ENCODE data around the gene SERPINA1. TPM values are rescaled to one million over a fixed set of nuclear protein-coding genes. Genes with fewer than 3 reads are reported as not detected.

The SERPINA1 gene
- total and polyA plus RNA-seq, 2 experiments from 2014 or later, result 0.16 to 0.65 TPM

- no peaks in the 10 kb centered on the region for H3K9me3 ChIP-seq (ENCODE audit: low read depth)
- in situ Hi-C loops (cut with MboI), result no loop called here
- no peak for TF ChIP-seq EZH2 (IDR thresholded peaks at IDR 0.05; ENCODE audit: insufficient read depth, poor library complexity, severe bottlenecking)
- TF ChIP-seq EZH2phosphoT487 (IDR thresholded peaks at IDR 0.05; ENCODE audit: insufficient read depth, low read depth), result no peak
- no peak overlapping the region for H3K9ac ChIP-seq
- H3K27me3 ChIP-seq (replicated peaks; ENCODE audit: insufficient read depth), result no peaks in the 10 kb centered on the region
- no peaks in the 10 kb centered on the region for H3F3A ChIP-seq (ENCODE audit: insufficient read depth)
- H3K4me2 ChIP-seq (ENCODE audit: unreplicated experiment), result no peak overlapping the region
- no peaks in the 10 kb centered on the region for H3K36me3 ChIP-seq (ENCODE audit: low read depth)
- H3K27ac ChIP-seq, result no peak overlapping the region
- no peak for DNase-seq
- H3K9me2 ChIP-seq (ENCODE audit: insufficient read depth), result no peaks in the 10 kb centered on the region
- H2AFZ ChIP-seq, result no peak overlapping the region
- 29 to 30% methylated on average over 4 of the region's 4 CpGs for WGBS, 2 experiments (ENCODE audit: low coverage in 1 of 2, low lambda C conversion rate in 2 of 2, missing lambda C conversion rate in 2 of 2)
- H3K4me3 ChIP-seq, result no peak overlapping the region
- no peaks in the 10 kb centered on the region for H4K20me1 ChIP-seq (ENCODE audit: insufficient read depth)
- no peaks in the 10 kb centered on the region for H3K4me1 ChIP-seq (ENCODE audit: insufficient read depth)
- H3K79me2 ChIP-seq (ENCODE audit: insufficient read depth), result no peaks in the 10 kb centered on the region
These were observed 53.5 kb downstream of the SERPINA1 start for GRCh38 chr14:94334872-94335271.

- H3K79me2 ChIP-seq (ENCODE audit: insufficient read depth), result no peaks in the 10 kb centered on the region
- H2AFZ ChIP-seq, result no peak overlapping the region
- no peak overlapping the region for H3K27ac ChIP-seq
- no peak for DNase-seq
- no peaks in the 10 kb centered on the region for H3K9me3 ChIP-seq (ENCODE audit: low read depth)
- in situ Hi-C loops (cut with MboI), result no loop called here
- no peaks in the 10 kb centered on the region for H3K9me2 ChIP-seq (ENCODE audit: insufficient read depth)
- no peak overlapping the region for H3K4me3 ChIP-seq
- no peaks in the 10 kb centered on the region for H3K4me1 ChIP-seq (ENCODE audit: insufficient read depth)
- no peaks in the 10 kb centered on the region for H3K27me3 ChIP-seq (replicated peaks; ENCODE audit: insufficient read depth)
- TF ChIP-seq EZH2phosphoT487 (IDR thresholded peaks at IDR 0.05; ENCODE audit: insufficient read depth, low read depth) (no peak), EZH2 (IDR thresholded peaks at IDR 0.05; ENCODE audit: insufficient read depth, poor library complexity, severe bottlenecking) (no peak)
- no peaks in the 10 kb centered on the region for H3K36me3 ChIP-seq (ENCODE audit: low read depth)
- no peaks in the 10 kb centered on the region for H4K20me1 ChIP-seq (ENCODE audit: insufficient read depth)
- no peak overlapping the region for H3K9ac ChIP-seq
- no peaks in the 10 kb centered on the region for H3F3A ChIP-seq (ENCODE audit: insufficient read depth)
- no peak overlapping the region for H3K4me2 ChIP-seq (ENCODE audit: unreplicated experiment)
These were observed 55.8 kb downstream of the SERPINA1 start for GRCh38 chr14:94332587-94332986.

- H3K9me2 ChIP-seq (ENCODE audit: insufficient read depth), result no peaks in the 10 kb centered on the region
- no peaks in the 10 kb centered on the region for H3K36me3 ChIP-seq (ENCODE audit: low read depth)
- no peaks in the 10 kb centered on the region for H3K79me2 ChIP-seq (ENCODE audit: insufficient read depth)
- no peak for TF ChIP-seq EZH2 (IDR thresholded peaks at IDR 0.05; ENCODE audit: insufficient read depth, poor library complexity, severe bottlenecking)
- no peak for TF ChIP-seq EZH2phosphoT487 (IDR thresholded peaks at IDR 0.05; ENCODE audit: insufficient read depth, low read depth)
- no peaks in the 10 kb centered on the region for H3K9me3 ChIP-seq (ENCODE audit: low read depth)
- H3K27me3 ChIP-seq (replicated peaks; ENCODE audit: insufficient read depth), result no peaks in the 10 kb centered on the region
- H3F3A ChIP-seq (ENCODE audit: insufficient read depth), result no peaks in the 10 kb centered on the region
- no peak overlapping the region for H3K4me3 ChIP-seq
- no peaks in the 10 kb centered on the region for H3K4me1 ChIP-seq (ENCODE audit: insufficient read depth)
- no peak overlapping the region for H3K27ac ChIP-seq
- DNase-seq, result no peak
- in situ Hi-C loops (cut with MboI), result no loop called here
- H4K20me1 ChIP-seq (ENCODE audit: insufficient read depth), result no peaks in the 10 kb centered on the region
- no peak overlapping the region for H3K9ac ChIP-seq
- 66 to 70% methylated on average over 7 of the region's 7 CpGs for WGBS, 2 experiments (ENCODE audit: low coverage in 1 of 2, low lambda C conversion rate in 2 of 2, missing lambda C conversion rate in 2 of 2)
- H3K4me2 ChIP-seq (ENCODE audit: unreplicated experiment), result no peak overlapping the region
- no peak overlapping the region for H2AFZ ChIP-seq
These were observed 56.3 kb downstream of the SERPINA1 start for GRCh38 chr14:94332063-94332583.

GRCh38 chr14:94331462-94331861 lies 56.9 kb downstream of the SERPINA1 start:
- H3K9me3 ChIP-seq (ENCODE audit: low read depth), result no peaks in the 10 kb centered on the region
- H3K36me3 ChIP-seq (ENCODE audit: low read depth), result no peaks in the 10 kb centered on the region
- no peak overlapping the region for H3K9ac ChIP-seq
- no peak for TF ChIP-seq EZH2 (IDR thresholded peaks at IDR 0.05; ENCODE audit: insufficient read depth, poor library complexity, severe bottlenecking)
- no peaks in the 10 kb centered on the region for H3K27me3 ChIP-seq (replicated peaks; ENCODE audit: insufficient read depth)
- no peaks in the 10 kb centered on the region for H3K4me1 ChIP-seq (ENCODE audit: insufficient read depth)
- no peaks in the 10 kb centered on the region for H3F3A ChIP-seq (ENCODE audit: insufficient read depth)
- H4K20me1 ChIP-seq (ENCODE audit: insufficient read depth), result no peaks in the 10 kb centered on the region
- in situ Hi-C loops (cut with MboI), result no loop called here
- WGBS, 2 experiments (ENCODE audit: low coverage in 1 of 2, low lambda C conversion rate in 2 of 2, missing lambda C conversion rate in 2 of 2), result 80 to 82% methylated on average over 5 of the region's 5 CpGs
- no peak overlapping the region for H2AFZ ChIP-seq
- DNase-seq, result no peak
- H3K4me3 ChIP-seq, result no peak overlapping the region
- no peaks in the 10 kb centered on the region for H3K9me2 ChIP-seq (ENCODE audit: insufficient read depth)
- no peaks in the 10 kb centered on the region for H3K79me2 ChIP-seq (ENCODE audit: insufficient read depth)
- H3K27ac ChIP-seq, result no peak overlapping the region
- no peak overlapping the region for H3K4me2 ChIP-seq (ENCODE audit: unreplicated experiment)

- Histone ChIP-seq H3K79me2 (ENCODE audit: insufficient read depth) (no peaks in the 10 kb centered on the region), H3K36me3 (ENCODE audit: low read depth) (no peaks in the 10 kb centered on the region), H3K4me3 (no peak overlapping the region), H3K9ac (no peak overlapping the region), H2AFZ (no peak overlapping the region), H3K4me1 (ENCODE audit: insufficient read depth) (no peaks in the 10 kb centered on the region), H3K4me2 (ENCODE audit: unreplicated experiment) (no peak overlapping the region), H3F3A (ENCODE audit: insufficient read depth) (no peaks in the 10 kb centered on the region), H3K9me2 (ENCODE audit: insufficient read depth) (no peaks in the 10 kb centered on the region), H3K27ac (no peak overlapping the region), H3K27me3 (replicated peaks; ENCODE audit: insufficient read depth) (no peaks in the 10 kb centered on the region), H4K20me1 (ENCODE audit: insufficient read depth) (no peaks in the 10 kb centered on the region), H3K9me3 (ENCODE audit: low read depth) (no peaks in the 10 kb centered on the region)
- 20 to 45% methylated on average over 2 of the region's 2 CpGs for WGBS, 2 experiments (ENCODE audit: low coverage in 1 of 2, low lambda C conversion rate in 2 of 2, missing lambda C conversion rate in 2 of 2)
- in situ Hi-C loops (cut with MboI), result no loop called here
- TF ChIP-seq EZH2 (IDR thresholded peaks at IDR 0.05; ENCODE audit: insufficient read depth, poor library complexity, severe bottlenecking), result no peak
- TF ChIP-seq EZH2phosphoT487 (IDR thresholded peaks at IDR 0.05; ENCODE audit: insufficient read depth, low read depth), result no peak
- DNase-seq, result peak; percentile 28
These were observed 57.5 kb downstream of the SERPINA1 start for GRCh38 chr14:94330857-94331256.
